HG03095 (cell line): ENCODE data around the gene SLC39A11.

Source experiments
- ATAC-seq: cut with Tn5 transposase; IDR thresholded peaks from one replicate; pipeline ENCODE4 v1.9.1; 2021; ENCODE audit warnings: moderate library complexity; ENCODE audit not compliant: unreplicated experiment

The SLC39A11 gene

DNA sequence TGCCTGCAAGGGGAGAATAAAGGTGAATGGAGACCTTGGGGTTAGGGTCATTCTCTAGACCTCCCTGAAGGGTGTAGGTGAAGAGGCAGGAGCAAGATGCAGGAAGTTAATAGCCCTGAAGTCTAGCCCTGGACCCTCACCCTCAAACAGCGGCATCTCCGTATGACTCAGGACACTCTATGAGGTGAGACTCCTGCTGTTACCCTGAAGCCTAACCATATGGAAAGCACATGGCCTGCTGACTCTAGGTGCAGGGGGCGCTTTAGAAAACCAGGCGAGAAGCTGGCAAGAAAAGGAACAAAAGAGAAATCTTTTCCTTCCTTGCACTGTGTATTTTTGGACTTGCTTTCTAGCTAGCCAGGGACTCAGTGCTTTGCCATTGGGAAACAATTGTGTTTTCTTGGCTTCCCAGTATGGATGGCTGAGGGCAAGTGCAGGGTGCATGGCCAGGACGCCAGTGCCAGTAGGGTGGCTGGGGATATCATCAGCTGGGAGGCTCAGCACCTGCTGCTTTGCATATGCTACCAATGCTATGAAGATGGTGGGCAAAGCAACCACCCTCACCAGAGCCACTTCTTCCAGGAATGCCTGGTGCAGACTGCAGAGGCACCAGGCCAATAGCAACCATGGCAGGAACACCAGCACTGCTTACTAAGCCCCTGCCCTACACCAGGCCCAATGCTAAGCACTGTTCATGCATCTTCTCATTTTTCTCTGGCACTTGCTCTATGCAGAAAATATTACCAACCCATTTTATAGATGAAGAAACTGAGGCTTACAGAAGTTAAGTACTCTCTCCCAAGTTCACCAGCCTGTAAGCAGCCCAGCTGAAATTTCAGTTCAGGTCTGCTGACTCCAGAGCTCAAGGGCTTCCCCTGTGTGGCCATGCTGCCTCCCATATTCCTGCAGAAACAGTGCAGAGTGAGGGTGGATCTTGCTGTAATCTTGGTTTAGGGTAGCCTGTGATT is 425.1 kb downstream of the SLC39A11 start:
- no peak for ATAC-seq

DNA sequence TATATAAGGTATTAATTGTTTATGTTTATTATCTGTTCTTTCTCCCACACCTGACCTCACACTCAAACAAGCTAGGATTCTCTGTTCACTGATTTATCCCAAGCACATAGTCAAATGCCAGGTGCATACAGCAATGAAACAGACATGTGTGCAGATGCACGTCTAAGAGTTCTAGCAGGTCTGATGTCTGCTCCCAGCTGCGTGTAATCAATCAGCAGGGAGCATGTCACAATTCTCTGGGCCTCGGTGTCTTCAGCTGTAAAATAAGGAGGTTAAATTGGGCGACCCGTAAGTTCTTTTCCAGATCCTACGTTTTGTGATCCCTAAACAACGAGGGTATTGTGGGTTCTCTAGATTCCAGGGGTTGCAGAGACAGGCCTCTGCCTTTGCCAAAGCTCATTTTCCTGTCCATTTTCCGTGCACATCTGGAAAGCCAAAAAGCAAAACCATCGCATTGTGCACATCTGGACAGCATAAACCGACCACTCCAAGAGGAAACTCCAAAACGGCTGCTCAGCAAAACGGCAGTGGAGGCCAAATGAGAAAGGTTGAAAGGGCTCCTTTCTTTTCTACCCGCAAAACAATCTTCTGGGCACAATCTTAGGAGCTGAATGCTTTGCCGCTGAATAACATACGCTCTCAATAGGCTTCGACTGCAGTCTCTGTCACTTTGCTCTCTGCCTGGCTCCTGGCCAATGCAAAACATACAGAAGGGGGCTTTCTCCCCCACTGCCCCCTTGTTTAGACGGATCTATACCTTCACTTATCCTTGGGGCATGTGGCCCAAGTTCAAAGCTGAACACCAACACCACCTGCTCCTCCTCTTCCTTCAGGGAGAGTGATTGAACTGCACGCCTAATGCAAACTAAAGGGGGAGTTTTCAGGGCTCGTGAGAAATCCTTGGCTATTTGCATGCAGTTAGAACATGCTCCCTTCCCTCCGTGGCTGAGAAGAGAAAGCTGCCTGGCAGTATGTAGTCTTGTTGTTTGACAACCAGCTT is 426.3 kb downstream of the SLC39A11 start:
- no peak for ATAC-seq

DNA sequence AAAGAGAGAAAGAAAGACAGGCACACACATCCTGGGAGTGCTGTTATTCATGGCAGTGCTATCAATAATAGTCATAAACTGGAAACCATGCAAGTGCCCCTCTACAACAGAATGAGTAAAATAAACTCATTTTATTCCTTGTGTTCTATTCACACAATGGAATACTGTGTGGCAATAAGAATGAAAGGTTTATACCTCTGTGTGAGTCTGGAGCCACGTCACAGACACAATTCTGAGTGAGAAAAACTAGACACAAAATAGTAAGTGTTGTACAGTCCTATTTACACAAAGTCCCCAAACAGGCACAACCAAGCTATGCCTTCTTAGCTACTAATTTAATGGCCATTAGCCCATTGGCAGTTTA is 429.7 kb downstream of the SLC39A11 start:
- no peak for ATAC-seq

DNA sequence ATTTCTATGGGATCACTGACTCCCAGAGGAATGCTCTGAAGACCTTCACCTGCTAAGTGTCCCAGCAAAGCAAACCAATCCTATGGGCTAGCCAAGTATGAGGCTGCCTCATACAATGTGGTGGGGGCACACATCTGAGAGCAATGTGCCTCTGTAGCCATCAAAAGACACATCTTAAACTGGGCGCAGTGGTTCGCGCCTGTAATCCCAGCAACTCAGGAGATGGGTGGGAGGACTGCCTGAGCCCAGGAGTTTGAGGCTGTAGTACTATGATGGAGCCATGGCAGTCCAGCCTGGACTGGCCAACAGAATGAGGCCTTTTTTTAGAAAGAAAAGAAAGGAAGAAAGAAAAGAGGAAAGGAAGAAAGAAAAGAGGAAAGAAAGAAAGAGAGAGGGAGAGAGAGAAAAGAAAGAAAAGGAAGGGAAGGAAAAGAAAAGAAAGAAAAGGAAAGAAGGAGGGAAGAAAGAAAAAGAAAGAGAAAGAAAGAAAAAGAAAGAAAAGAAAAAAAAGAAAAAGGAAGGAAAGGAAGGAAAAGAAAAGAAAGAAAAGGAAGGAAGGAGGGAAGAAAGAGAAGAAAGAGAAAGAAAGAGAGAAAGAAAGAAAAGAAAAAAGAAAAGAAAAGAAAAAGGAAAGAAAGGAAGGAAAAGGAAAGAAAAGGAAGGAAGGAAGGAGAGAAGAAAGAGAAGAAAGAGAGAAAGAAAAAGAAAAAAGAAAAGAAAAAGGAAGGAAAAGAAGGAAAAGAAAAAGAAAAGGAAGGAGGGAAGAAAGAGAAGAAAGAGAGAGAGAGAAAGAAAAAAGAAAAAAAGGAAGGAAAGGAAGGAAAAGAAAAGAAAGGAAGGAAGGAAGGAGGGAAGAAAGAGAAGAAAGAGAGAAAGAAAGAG is 430.3 kb downstream of the SLC39A11 start:
- no peak for ATAC-seq

DNA sequence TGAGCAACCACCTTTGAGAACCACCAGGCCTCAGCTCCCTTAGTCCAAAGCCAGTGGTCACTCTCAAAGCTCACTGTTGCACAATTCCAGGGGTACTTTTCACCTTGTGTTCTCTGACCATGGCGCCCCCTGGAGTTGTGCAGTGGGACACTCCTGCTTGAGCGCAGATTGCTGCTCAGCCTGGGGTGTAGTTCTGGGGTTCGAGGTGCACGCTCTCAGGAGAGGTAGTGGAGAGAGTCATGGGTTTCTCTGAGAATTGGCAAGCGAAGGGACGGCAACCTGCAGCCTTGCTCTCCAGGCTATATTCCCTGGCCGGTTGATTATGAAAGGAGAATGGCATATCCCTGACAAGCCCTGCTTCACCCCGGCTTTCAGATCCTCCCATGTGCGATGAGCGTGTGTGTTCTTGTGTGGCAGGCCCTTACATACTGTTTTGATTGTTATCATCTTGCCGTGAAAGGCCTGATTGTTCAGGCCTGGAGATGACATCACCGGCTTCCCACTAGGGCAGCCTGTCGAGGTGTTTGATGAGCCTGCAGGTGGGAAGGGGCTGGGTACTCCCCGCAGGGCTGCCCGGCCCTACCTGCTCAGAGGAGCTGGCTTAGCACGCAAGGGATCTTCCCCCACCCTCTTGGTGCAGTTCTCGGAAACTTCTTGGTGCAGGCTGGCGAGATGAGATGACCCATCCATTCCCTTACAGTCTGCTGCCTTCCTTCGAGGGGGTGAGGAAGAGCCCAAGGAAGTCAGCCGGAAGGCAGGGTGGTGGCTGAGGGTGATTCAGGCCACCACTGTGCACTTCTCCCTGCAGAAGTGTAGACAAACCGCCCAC is 431.2 kb downstream of the SLC39A11 start:
- no peak for ATAC-seq

DNA sequence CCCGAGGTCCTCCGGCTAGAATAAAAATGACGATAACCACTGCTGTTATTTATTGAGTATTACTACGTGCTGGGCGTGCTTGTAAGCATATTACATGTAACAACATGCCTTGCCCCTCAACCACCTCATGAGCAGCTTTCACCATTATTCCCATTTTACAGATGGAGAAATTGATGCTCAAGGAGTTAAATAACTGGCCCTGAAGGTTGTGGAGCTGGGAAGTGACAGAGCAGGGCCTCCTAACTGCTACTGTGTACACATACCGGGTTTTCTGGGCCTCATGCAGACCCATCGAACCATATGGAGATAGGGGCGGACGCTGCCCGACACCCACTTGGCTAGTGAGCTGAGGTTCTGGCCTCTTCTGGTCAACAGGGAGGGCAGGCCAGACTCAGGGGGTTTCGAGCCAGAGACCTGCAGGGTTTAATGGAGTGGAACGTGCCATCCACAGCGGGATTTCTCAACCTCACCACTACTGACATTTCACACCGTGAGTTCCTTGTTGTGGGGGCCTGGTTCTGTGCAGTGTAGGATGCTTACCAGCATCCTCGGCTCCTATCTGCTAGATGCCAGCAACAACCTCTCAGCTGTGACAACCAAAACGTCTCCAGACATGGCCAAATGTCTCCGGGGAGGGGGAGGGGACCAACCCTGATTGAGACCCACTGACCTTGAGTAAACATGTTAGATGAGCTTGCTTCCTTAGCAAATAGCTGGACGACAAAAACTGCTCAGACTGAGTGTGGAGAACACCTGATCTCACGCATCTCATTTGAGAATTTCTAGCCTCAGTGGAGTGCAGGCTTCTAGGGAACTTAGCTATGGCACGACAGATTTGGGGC is 432.0 kb downstream of the SLC39A11 start:
- no peak for ATAC-seq

DNA sequence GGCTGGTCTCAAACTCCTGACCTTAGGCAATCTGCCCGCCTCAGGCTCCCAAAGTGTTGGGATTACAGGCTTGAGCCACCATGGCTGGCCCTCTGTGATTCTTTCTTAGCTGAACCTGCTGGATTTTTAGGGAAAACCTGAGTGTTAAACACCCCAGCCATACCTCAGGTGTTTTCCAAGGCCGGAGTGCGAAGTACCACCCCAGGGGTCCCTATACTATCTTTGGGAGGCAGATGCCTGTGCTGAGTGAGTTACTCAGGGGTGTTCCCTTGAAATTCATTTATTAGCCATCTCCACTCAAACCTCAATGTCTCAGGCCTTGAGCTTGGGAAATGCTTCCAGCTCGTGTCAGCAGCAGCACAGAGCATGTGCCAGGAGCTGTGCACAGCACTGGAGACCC is 432.7 kb downstream of the SLC39A11 start:
- ATAC-seq: no peak

DNA sequence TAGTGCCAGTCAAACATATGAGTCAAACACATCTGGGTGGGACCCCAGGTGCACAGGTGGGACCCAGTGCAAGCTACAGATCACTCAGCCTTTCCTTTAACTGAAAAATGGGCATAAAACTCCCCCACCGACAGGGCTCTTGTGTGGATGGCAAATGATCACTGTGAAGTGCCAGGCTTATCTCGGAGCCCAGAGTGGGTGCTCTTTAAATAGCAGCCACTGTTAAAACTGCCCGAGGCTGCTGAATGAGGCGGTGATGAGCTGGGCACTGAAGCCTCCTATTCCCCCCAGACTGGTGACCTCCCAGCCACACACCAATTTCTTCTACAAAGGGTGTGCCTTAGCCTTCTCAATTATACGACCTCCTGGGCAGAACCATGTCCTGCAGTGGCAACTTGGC is 433.8 kb downstream of the SLC39A11 start:
- ATAC-seq: no peak

DNA sequence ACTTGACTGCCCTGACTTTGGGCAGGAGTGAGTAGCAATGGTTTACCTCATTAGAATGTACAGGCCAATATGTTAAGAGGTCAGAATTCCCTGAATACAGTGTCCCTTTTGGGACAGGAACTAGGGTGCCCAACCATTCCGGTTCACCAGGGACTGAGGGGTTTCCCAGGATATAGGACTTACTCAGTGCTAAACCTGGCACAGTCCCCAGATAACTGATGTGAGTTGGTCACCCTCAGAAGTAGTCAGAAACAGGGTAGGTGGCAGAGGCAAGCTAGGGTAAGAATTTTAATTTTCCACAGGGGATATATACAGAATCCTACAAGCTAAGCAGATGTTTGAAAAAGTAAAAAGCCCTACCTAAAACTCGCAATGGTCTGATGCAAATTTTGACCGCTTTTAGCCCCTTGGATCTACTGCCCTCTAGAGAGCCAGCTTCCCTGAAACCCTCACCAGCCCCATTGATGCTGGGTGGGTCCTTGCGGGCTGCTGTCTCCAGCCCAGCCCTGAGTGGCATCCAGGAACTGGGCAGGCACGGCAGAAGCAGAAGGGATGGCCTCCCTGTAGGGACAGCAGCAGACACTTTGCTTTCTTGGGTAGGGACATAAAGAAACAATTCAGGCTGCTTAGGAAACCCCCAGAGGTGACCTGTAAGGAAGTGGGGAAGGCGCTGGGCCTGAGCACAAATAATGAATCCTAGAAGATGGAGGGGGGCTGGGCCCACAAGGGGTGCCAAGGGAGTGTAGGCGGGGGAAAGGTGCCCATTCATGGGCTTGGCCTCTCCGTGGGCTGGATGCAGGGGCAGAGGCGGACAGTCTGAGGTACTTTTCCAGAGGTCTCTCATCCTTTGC is 434.8 kb downstream of the SLC39A11 start:
- ATAC-seq: no peak

DNA sequence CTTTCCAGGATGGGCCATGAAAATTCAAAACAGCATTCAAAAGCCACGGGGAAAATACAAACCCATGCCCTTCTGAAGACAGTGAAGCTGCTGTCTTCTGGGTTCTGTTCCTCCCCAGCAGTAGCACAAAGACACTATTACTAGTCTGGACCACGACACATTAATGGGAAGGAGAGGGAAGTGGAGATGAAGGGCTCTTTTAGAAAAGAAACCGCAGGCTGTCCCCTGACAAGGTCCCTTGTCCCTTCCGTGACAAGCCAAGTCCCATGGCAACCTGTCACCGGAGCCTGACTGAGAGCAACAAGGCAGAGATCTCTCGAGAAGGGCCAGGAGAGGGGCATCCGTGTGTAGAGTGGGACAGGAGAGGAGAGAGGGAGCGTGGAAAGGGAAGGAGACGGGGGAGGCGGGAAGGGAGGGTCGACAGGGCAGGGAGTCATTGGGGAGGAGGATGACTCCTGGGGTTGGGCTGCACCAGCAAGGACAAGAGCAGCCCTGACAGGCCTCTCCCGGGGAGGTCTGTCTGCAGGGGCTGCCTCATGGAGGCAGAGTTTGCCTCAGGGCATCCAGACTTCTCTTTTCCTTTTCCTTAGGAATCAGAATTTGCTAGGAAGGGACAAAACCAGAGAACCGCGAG is 436.2 kb downstream of the SLC39A11 start:
- ATAC-seq: no peak

DNA sequence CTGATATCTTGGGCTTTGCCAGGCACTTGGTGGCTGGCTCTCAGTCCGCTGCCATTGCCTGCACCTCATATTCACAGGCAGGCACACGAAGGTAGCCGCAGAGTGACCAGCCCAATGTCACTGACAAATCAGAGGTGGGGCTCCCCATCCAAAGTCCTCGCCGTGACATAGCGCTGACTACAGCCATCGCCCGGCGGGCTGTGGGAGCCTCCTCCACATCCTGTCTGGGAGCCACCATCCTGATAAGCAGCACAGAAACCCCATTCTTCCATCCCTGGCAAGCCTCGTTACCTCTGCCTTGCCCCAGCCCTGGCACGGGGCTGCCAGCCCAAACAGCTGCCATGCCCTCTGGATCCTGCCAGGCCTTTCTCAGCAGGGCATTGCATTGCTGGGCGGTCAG is 437.8 kb downstream of the SLC39A11 start:
- no peak for ATAC-seq

DNA sequence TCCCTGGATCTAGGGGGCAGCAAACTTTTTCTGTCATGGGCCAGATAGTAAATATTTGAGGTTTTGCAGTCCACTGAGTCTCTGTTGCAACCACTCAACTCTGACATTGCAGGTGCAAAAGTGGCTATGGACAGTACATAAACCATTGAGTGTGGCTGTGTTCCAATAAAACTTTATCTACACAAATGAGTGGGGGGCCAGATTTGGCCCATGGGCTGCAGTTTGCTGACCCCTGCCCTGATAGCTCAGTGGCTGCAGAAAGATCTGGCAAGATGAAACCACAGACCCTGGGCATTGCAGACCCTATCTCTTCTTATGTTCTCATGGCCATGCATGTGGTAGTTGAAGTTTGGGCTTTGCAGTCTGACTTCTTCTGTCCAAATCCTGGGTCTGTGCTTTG is 440.5 kb downstream of the SLC39A11 start:
- ATAC-seq: no peak

DNA sequence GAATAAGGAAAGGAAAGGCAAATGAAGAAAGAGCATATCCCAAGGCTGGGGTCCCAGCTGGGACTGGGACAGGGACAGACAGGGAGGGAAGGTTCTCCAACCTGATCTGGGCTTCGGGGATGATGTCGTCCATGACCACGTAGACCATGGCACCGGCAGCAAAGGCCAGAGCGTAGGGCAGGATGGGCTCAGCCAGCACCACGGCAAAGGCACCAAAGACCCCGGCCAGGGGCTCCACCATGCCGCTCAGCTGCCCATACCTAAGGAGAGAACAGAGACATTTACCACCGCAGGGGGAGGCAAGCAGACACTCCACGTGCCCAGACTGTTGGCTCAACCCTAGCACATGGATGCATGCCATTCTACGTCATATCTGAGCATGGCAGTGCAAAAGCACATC is 443.8 kb downstream of the SLC39A11 start:
- no peak for ATAC-seq

DNA sequence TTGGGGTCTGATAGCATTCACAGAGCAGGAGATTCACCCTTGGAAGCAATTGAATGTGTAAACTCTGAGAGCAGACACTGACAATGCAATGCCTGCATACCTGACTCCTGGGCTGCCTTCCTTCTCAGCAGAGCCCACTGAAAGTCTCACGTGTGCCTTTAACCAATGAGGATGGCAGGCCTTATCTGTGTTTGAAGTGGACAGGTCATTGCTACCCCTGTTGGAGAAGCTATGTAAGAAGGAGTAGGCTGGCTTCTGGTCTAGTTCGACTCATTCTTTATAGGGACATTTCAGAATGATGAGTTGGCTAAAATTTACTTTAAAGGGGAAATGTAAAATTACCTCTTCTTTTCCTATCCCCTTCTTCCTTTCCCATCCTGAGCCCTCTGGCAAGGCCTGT is 446.3 kb downstream of the SLC39A11 start:
- no peak for ATAC-seq

DNA sequence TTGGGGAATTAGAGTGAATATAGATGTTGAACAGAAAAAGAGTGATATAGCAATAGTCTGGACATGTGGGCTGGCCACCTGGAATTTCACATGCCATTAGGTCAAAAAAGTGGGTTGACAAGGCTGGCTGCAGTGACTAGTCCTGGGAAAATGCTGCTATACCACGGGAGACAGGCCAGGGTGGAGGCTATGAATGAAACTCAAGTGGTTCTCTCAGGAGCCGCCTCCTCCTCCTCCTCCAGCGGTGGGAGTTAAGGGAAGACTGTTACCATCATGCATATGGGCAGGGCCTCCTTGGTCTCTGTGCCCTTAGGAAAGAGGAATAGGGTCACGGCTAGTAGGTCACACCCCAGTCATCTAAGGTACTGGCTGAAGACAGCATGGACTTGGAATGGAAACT is 448.0 kb downstream of the SLC39A11 start:
- no peak for ATAC-seq

DNA sequence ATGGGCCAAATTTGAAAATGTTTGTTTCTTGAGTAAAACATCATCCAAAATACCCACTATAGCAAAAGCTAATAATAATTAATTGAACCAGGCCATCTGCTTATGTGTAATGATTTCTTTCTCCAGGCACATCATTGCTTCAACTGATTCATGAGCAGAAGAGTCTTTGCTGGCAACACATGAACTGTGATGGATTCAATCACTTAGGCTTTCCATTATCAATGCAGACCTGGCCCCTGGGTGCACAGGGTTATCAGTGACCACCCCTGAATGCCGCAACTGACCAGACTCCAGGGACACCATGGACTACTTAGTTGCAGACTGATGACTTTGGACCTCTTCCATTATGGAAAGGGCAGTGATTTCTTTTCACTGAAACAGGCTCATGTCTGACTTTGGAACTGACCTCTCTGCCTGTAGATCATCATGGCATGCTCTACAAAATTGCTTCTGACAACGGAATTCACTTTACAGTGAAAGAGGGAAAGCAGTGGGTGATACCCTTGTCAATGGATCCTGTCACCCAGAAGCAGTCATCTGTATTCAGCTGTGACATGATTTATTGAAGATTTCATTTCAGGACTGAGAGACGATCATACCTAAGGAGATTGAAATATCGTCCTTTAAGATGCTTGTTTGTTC is 448.8 kb downstream of the SLC39A11 start:
- ATAC-seq: no peak

DNA sequence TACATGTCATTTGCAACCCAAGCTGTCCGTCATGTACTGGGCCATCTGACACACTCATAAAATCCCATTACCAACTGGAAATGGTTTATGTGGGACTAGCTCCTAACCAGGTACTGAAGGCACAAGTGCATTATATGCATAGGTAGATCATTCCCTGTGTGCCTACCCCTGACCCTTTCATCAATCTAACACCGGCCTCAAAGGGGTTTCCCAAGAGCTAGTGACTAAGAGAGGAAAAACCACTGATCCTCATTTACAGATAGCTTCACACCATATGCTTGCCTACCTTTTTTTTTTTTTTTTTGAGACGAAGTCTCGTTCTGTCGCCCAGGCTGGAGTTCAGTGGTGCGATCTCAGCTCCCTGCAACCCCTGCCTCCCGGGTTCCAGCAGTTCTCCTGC is 449.8 kb downstream of the SLC39A11 start:
- no peak for ATAC-seq
